ENCODE data around the gene UNC119.

Gene UNC119

GRCh38 chr17:28544402-28545140, 7.9 kb downstream of the UNC119 start:
- no peak for DNase-seq (ENCODE audit: low spot score)

- DNase-seq (ENCODE audit: low spot score), result no peak
These were observed 11.0 kb downstream of the UNC119 start for GRCh38 chr17:28541439-28541838.

GRCh38 chr17:28540231-28540630, 12.2 kb downstream of the UNC119 start:
- DNase-seq (ENCODE audit: low spot score), result no peak

GRCh38 chr17:28538296-28538895, 14.0 kb downstream of the UNC119 start:
- no peak for DNase-seq (ENCODE audit: low spot score)

- DNase-seq (ENCODE audit: low spot score), result no peak
These were observed 15.2 kb downstream of the UNC119 start for GRCh38 chr17:28537219-28537610.

GRCh38 chr17:28536532-28537218, 15.7 kb downstream of the UNC119 start:
- no peak for DNase-seq (ENCODE audit: low spot score)

GRCh38 chr17:28534740-28535375, 17.6 kb downstream of the UNC119 start:
- no peak for DNase-seq (ENCODE audit: low spot score)

- no peak for DNase-seq (ENCODE audit: low spot score)
These were observed 19.2 kb downstream of the UNC119 start for GRCh38 chr17:28533091-28533807.

- no peak for DNase-seq (ENCODE audit: low spot score)
These were observed 20.1 kb downstream of the UNC119 start for GRCh38 chr17:28532050-28532960.

GRCh38 chr17:28530926-28531325, 21.5 kb downstream of the UNC119 start:
- no peak for DNase-seq (ENCODE audit: low spot score)

- DNase-seq (ENCODE audit: low spot score), result no peak
These were observed 22.2 kb downstream of the UNC119 start for GRCh38 chr17:28530250-28530649.

- no peak for DNase-seq (ENCODE audit: low spot score)
These were observed 23.4 kb downstream of the UNC119 start for GRCh38 chr17:28529013-28529400.

GRCh38 chr17:28528327-28529012, 24.0 kb downstream of the UNC119 start:
- no peak for DNase-seq (ENCODE audit: low spot score)

GRCh38 chr17:28527859-28528258, 24.6 kb downstream of the UNC119 start:
- no peak for DNase-seq (ENCODE audit: low spot score)

GRCh38 chr17:28527181-28527681, 25.2 kb downstream of the UNC119 start:
- no peak for DNase-seq (ENCODE audit: low spot score)

- no peak for DNase-seq (ENCODE audit: low spot score)
These were observed 26.0 kb downstream of the UNC119 start for GRCh38 chr17:28526381-28526780.

- no peak for DNase-seq (ENCODE audit: low spot score)
These were observed 27.7 kb downstream of the UNC119 start for GRCh38 chr17:28524476-28525424.

- DNase-seq (ENCODE audit: low spot score), result no peak
These were observed 28.5 kb downstream of the UNC119 start for GRCh38 chr17:28523876-28524275.

GRCh38 chr17:28523186-28523585, 29.2 kb downstream of the UNC119 start:
- no peak for DNase-seq (ENCODE audit: low spot score)

Data from CD4-positive, alpha-beta T cell treated with Interleukin-2 at 100 ng/mL for 4 hours (primary cell).